Caco-2 (cell line): ENCODE measurements around the gene PLXNA4. TPM values are rescaled to one million over a fixed set of nuclear protein-coding genes. Genes with fewer than 3 reads are reported as not detected.

ENCODE experiments used
- BruUV-seq: library from RNA; stranded (reverse); fragments of 400-500 nt; replicated peaks from 2 replicates; lab custom pipeline; 2021; lab: Mats Ljungman, UMichigan
- CTCF ChIA-PET: fragments of 300-600 bp; sonication (Branson Sonifier 250); formaldehyde crosslinking; loops from one replicate; lab custom pipeline; 2022; ENCODE audit warnings: antibody characterized with exemption; lab: Charles Lee
- POLR2A ChIA-PET: fragments of 300-600 bp; sonication (Branson Sonifier 250); formaldehyde crosslinking; loops from one replicate; lab custom pipeline; 2022; ENCODE audit warnings: antibody characterized with exemption; lab: Charles Lee
- DNase-seq, 2 experiments: peaks; one replicate each; pipeline versions ENCODE4 v3.0.0 to v3.0.0-alpha.2; 2020 to 2022
- H3K27me3 ChIP-seq: replicated peaks from 2 replicates; pipeline ENCODE4 v1.6.0; 2011; ENCODE audit warnings: low read length; ENCODE audit not compliant: control insufficient read depth, insufficient read depth
- H3K36me3 ChIP-seq: 2 replicates; pipeline ENCODE4 v1.5.1; 2011; ENCODE audit warnings: low read length; ENCODE audit not compliant: control insufficient read depth, insufficient read depth
- H3K4me1 ChIP-seq: fragments of 250-450 bp; sonication (Bioruptor Pico); 2 replicates; pipeline ENCODE4 v1.5.1; 2020; ENCODE audit warnings: mild to moderate bottlenecking
- H3K4me3 ChIP-seq: 2 replicates; pipeline ENCODE4 v1.5.1; 2011; ENCODE audit warnings: low read depth, mild to moderate bottlenecking, control low read depth, low read length
- H3K9me3 ChIP-seq: fragments of 250-450 bp; sonication (Bioruptor Pico); 2 replicates; pipeline ENCODE4 v1.5.1; 2020; ENCODE audit warnings: mild to moderate bottlenecking, moderate library complexity
- H3K27ac Mint-ChIP-seq: one replicate; pipeline ENCODE4 v1.8.0; 2022; ENCODE audit warnings: mixed read lengths; ENCODE audit not compliant: unreplicated experiment
- H3K27me3 Mint-ChIP-seq: one replicate; pipeline ENCODE4 v1.8.0; 2022; ENCODE audit warnings: mixed read lengths; ENCODE audit not compliant: insufficient read depth, unreplicated experiment
- H3K36me3 Mint-ChIP-seq: one replicate; pipeline ENCODE4 v1.8.0; 2022; ENCODE audit warnings: mild to moderate bottlenecking, mixed read lengths; ENCODE audit not compliant: insufficient read depth, unreplicated experiment
- H3K4me1 Mint-ChIP-seq: one replicate; pipeline ENCODE4 v1.8.0; 2022; ENCODE audit warnings: low read depth, mixed read lengths; ENCODE audit not compliant: unreplicated experiment
- H3K4me3 Mint-ChIP-seq: one replicate; pipeline ENCODE4 v1.8.0; 2022; ENCODE audit warnings: mild to moderate bottlenecking, moderate library complexity, mixed read lengths; ENCODE audit not compliant: unreplicated experiment
- H3K9me3 Mint-ChIP-seq: one replicate; pipeline ENCODE4 v1.8.0; 2022; ENCODE audit warnings: mixed read lengths; ENCODE audit not compliant: unreplicated experiment
- intact Hi-C: fragments of 100-400 bp; cut with micrococcal nuclease; formaldehyde crosslinking; loops from one replicate; pipeline ENCODE4 v1.10.0; 2022; ENCODE audit not compliant: unreplicated experiment
- total RNA-seq: library from RNA; stranded (reverse); gene quantifications from 2 replicates; pipeline ENCODE4 v1.2.3, GENCODE V29; 2022
- TF ChIP-seq, protein P1 (sequence below), 2 experiments: fragments of 200-600 bp in 1 of 2; IDR thresholded peaks; 1 replicate in 1 of 2; 2 replicates in 1 of 2; pipeline versions ENCODE4 v1.5.1 to v1.8.0; 2011 to 2022; ENCODE audit warnings: antibody characterized with exemption in 1 of 2, control low read depth in 1 of 2, inconsistent platforms in 1 of 2, low read depth in 1 of 2, low read length in 1 of 2, mild to moderate bottlenecking in 1 of 2, moderate library complexity in 1 of 2; ENCODE audit not compliant: insufficient read depth in 1 of 2, severe bottlenecking in 1 of 2, unreplicated experiment in 1 of 2

PLXNA4 gene
- total RNA-seq, 1 experiment from 2014 or later = 0.43 TPM

DNA sequence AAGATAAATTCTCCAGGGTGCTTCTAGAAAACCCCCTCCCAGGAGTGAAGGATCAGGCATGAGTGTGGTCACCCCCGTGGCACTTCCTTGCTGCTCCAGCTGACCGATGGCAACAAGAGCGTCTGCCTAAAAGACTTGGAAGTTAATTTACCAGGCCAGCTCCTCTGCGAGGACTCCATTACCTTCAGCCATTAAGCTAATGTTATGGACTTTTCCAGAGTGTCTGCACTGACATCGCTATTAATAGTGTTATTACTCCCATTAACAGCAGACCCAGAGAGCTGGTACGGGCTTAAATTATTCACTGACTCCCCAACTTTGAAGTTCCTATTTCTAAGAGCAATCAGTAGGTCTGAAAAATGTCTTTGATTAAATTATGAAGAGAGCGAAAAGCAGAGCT lies 345.8 kb downstream of the PLXNA4 start:
- H3K4me1 ChIP-seq = peaks cover 4% of the 10 kb centered on the region; the same call in 1 of the 2 replicates
- no peaks in the 10 kb centered on the region for H3K27me3 ChIP-seq
- DNase-seq = no peak
- no peak overlapping the region for H3K4me3 ChIP-seq
- CTCF ChIA-PET = no interaction called here
- H3K36me3 ChIP-seq = no peaks in the 10 kb centered on the region
- no peaks in the 10 kb centered on the region for H3K9me3 Mint-ChIP-seq
- no peaks in the 10 kb centered on the region for H3K4me1 Mint-ChIP-seq
- BruUV-seq = no TSS peak
- intact Hi-C loops = no loop called here
- peaks cover 16% of the 10 kb centered on the region for H3K27me3 Mint-ChIP-seq
- H3K27ac Mint-ChIP-seq = no peak overlapping the region
- H3K4me3 Mint-ChIP-seq = no peak overlapping the region
- no peaks in the 10 kb centered on the region for H3K36me3 Mint-ChIP-seq
- H3K9me3 ChIP-seq = no peaks in the 10 kb centered on the region
- TF ChIP-seq, protein P1, sequence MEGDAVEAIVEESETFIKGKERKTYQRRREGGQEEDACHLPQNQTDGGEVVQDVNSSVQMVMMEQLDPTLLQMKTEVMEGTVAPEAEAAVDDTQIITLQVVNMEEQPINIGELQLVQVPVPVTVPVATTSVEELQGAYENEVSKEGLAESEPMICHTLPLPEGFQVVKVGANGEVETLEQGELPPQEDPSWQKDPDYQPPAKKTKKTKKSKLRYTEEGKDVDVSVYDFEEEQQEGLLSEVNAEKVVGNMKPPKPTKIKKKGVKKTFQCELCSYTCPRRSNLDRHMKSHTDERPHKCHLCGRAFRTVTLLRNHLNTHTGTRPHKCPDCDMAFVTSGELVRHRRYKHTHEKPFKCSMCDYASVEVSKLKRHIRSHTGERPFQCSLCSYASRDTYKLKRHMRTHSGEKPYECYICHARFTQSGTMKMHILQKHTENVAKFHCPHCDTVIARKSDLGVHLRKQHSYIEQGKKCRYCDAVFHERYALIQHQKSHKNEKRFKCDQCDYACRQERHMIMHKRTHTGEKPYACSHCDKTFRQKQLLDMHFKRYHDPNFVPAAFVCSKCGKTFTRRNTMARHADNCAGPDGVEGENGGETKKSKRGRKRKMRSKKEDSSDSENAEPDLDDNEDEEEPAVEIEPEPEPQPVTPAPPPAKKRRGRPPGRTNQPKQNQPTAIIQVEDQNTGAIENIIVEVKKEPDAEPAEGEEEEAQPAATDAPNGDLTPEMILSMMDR (IDR thresholded peaks at IDR 0.05; ENCODE audit: insufficient read depth in 1 of 2, low read depth in 1 of 2, low read length in 1 of 2, severe bottlenecking in 1 of 2, unreplicated experiment in 1 of 2) = no peak
- POLR2A ChIA-PET = no interaction called here

GRCh38 chr7:132228240-132228639 lies 348.0 kb downstream of the PLXNA4 start:
- no peaks in the 10 kb centered on the region for H3K4me1 Mint-ChIP-seq
- intact Hi-C loops = no loop called here
- H3K27ac Mint-ChIP-seq = no peak overlapping the region
- H3K4me1 ChIP-seq = peaks cover 4% of the 10 kb centered on the region; the same call in 1 of the 2 replicates
- H3K36me3 ChIP-seq = no peaks in the 10 kb centered on the region
- no peak overlapping the region for H3K4me3 ChIP-seq
- H3K9me3 Mint-ChIP-seq = no peaks in the 10 kb centered on the region
- H3K4me3 Mint-ChIP-seq = no peak overlapping the region
- H3K27me3 ChIP-seq = no peaks in the 10 kb centered on the region
- H3K9me3 ChIP-seq = no peaks in the 10 kb centered on the region
- CTCF ChIA-PET = no interaction called here
- DNase-seq = no peak
- no TSS peak for BruUV-seq
- TF ChIP-seq, protein P1 (IDR thresholded peaks at IDR 0.05; ENCODE audit: insufficient read depth in 1 of 2, low read depth in 1 of 2, low read length in 1 of 2, severe bottlenecking in 1 of 2, unreplicated experiment in 1 of 2) = no peak
- peaks cover 16% of the 10 kb centered on the region for H3K27me3 Mint-ChIP-seq
- POLR2A ChIA-PET = no interaction called here
- H3K36me3 Mint-ChIP-seq = no peaks in the 10 kb centered on the region

DNA sequence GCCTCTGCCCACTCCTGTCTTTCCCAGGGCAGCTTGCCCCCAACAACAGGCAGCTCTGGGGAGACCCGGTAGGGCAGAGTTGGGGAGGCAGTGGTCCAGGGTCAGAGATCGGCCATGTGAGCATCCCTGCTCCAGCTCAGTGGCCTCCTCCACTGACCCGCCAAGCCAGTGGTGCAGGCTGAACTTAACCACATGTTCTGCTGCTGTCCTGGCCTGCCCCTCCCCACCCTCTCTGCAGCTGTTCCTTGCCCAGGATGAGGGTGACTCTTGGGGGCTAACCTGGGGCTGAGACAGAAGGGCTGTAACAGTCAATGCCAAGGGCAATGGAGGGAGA lies 349.3 kb downstream of the PLXNA4 start:
- H3K9me3 Mint-ChIP-seq = no peaks in the 10 kb centered on the region
- CTCF ChIA-PET = no interaction called here
- peaks cover 16% of the 10 kb centered on the region for H3K27me3 Mint-ChIP-seq
- H3K4me1 ChIP-seq = peaks cover 2% of the 10 kb centered on the region; the same call in 1 of the 2 replicates
- H3K27ac Mint-ChIP-seq = no peak overlapping the region
- H3K9me3 ChIP-seq = no peaks in the 10 kb centered on the region
- no TSS peak for BruUV-seq
- DNase-seq = no peak
- no peak overlapping the region for H3K4me3 ChIP-seq
- no peaks in the 10 kb centered on the region for H3K36me3 ChIP-seq
- intact Hi-C loops = no loop called here
- TF ChIP-seq, protein P1 (IDR thresholded peaks at IDR 0.05; ENCODE audit: insufficient read depth in 1 of 2, low read depth in 1 of 2, low read length in 1 of 2, severe bottlenecking in 1 of 2, unreplicated experiment in 1 of 2) = no peak
- POLR2A ChIA-PET = no interaction called here
- H3K4me3 Mint-ChIP-seq = no peak overlapping the region
- H3K36me3 Mint-ChIP-seq = no peaks in the 10 kb centered on the region
- no peaks in the 10 kb centered on the region for H3K4me1 Mint-ChIP-seq
- no peaks in the 10 kb centered on the region for H3K27me3 ChIP-seq
